ENCODE data around the gene ACTN1. TPM values are rescaled to one million over a fixed set of nuclear protein-coding genes. Genes with fewer than 3 reads are reported as not detected.

Gene ACTN1
- total and polyA plus RNA-seq, 10 of the 15 experiments (the other 5 are each of a cell fraction or from before 2014, with no cell fraction given): 0.14 to 39.4 (median 2.6) TPM

GRCh38 chr14:68946489-68946822, 32.6 kb downstream of the ACTN1 start:
- SMC1A ChIA-PET (ENCODE audit: uncharacterized antibody, unreplicated experiment): no interaction called here
- WGBS (ENCODE audit: insufficient coverage, insufficient replicate concordance, low lambda C conversion rate, missing lambda C conversion rate): 91% methylated on average over 4 of the region's 4 CpGs
- ATAC-seq (no peak), FAIRE-seq (no peak), DNase-seq (ENCODE audit: low read depth, low spot score) (no peak)
- no peaks in the 10 kb centered on the region for H4K20me1 ChIP-seq (ENCODE audit: control insufficient read depth, insufficient read depth)
- in situ Hi-C loops (cut with MboI): no loop called here
- intact Hi-C loops (cut with micrococcal nuclease; ENCODE audit: unreplicated experiment): no loop called here
- H3K27me3 ChIP-seq (replicated peaks in 1 of 2; ENCODE audit: control insufficient read depth in 2 of 2, insufficient read depth in 2 of 2, low read length in 1 of 2): 0 out of 4 replicates have a peak, but pooled peaks cover 0 to 4% of the 10 kb centered on the region in 2 experiments
- no peak overlapping the region for H3K27ac ChIP-seq (ENCODE audit: control insufficient read depth, insufficient read depth)
- no peaks in the 10 kb centered on the region for H3K9me3 ChIP-seq (replicated peaks; ENCODE audit: control insufficient read depth, insufficient read depth, low read length)
- POLR2A ChIA-PET: no interaction called here
- RAD21 ChIA-PET (ENCODE audit: unreplicated experiment): no interaction called here
- TF ChIP-seq ZNF687 (IDR thresholded peaks at IDR 0.05) (no peak), IKZF2 (IDR thresholded peaks at IDR 0.05) (no peak), HDGF (IDR thresholded peaks at IDR 0.05) (no peak), IRF3 (IDR thresholded peaks at IDR 0.05) (no peak), KAT2A (conservative IDR thresholded peaks at IDR 0.05; ENCODE audit: control insufficient read depth, low read depth, low read length) (no peak), MTA2 (IDR thresholded peaks at IDR 0.05; ENCODE audit: low read depth) (no peak), BACH1 (IDR thresholded peaks at IDR 0.05; ENCODE audit: borderline replicate concordance) (no peak), PKNOX1 (IDR thresholded peaks at IDR 0.05) (no peak), RUNX3 (IDR thresholded peaks at IDR 0.05; ENCODE audit: low read length) (no peak), HCFC1 (IDR thresholded peaks at IDR 0.05; ENCODE audit: low read length) (no peak), IKZF1 (conservative IDR thresholded peaks at IDR 0.05) (no peak)
- peaks cover 8% of the 10 kb centered on the region; the same call in 1 of the 2 replicates for H3K4me1 ChIP-seq (ENCODE audit: control insufficient read depth, insufficient read depth, low read length)
- CTCF ChIA-PET: interaction anchor here (1.6 to 2.4 kb wide), 2 partner anchors 36 to 161 kb away, joined by 5 to 7 read pairs; no protein-coding TSS in a partner anchor
- H3K79me2 ChIP-seq (ENCODE audit: control insufficient read depth, insufficient read depth, low read length): no peaks in the 10 kb centered on the region
- H3K36me3 ChIP-seq (ENCODE audit: control insufficient read depth in 2 of 2, insufficient read depth in 2 of 2, low read length in 1 of 2): no peaks in the 10 kb centered on the region
- no peak overlapping the region for H3K4me3 ChIP-seq
- no TSS peak for BruUV-seq (replicated peaks)
- no peak overlapping the region for H2AFZ ChIP-seq (ENCODE audit: control insufficient read depth, low read depth, low read length)
- H3K4me2 ChIP-seq (ENCODE audit: control insufficient read depth, insufficient read depth): no peak overlapping the region
- no peak overlapping the region for H3K9ac ChIP-seq (ENCODE audit: control insufficient read depth, insufficient read depth, low read length)

Measured in GM12878 (cell line).